ENCODE measurements around the gene BPIFA1.

The BPIFA1 gene

GRCh38 chr20:33279261-33279910 is 43.6 kb downstream of the BPIFA1 start:
- Histone ChIP-seq H4K20me1 (ENCODE audit: insufficient read depth, low read length) (no peaks in the 10 kb centered on the region), H3K79me2 (ENCODE audit: insufficient read depth, low read length) (no peaks in the 10 kb centered on the region), H3K4me3 (ENCODE audit: low read depth, low read length, poor library complexity, severe bottlenecking) (no peak overlapping the region), H3F3A (ENCODE audit: insufficient read depth, low read length) (no peaks in the 10 kb centered on the region), H3K9me3 (ENCODE audit: low read length) (no peaks in the 10 kb centered on the region), H3K9ac (ENCODE audit: low read length) (no peak overlapping the region), H3K27me3 (ENCODE audit: insufficient read depth, low read length) (no peaks in the 10 kb centered on the region), H3K9me2 (ENCODE audit: low read depth, low read length) (no peaks in the 10 kb centered on the region), H3K4me1 (ENCODE audit: insufficient read depth, low read length, severe bottlenecking) (no peaks in the 10 kb centered on the region), H3K36me3 (ENCODE audit: insufficient read depth, low read length) (no peaks in the 10 kb centered on the region), H2AFZ (ENCODE audit: low read length) (no peak overlapping the region), H3K4me2 (ENCODE audit: low read length) (no peak overlapping the region), H3K27ac (ENCODE audit: low read depth, low read length, poor library complexity, severe bottlenecking) (no peak overlapping the region)
- TF ChIP-seq EZH2 (IDR thresholded peaks at IDR 0.05; ENCODE audit: borderline replicate concordance, low read length) = no peak
- TF ChIP-seq, protein P1, sequence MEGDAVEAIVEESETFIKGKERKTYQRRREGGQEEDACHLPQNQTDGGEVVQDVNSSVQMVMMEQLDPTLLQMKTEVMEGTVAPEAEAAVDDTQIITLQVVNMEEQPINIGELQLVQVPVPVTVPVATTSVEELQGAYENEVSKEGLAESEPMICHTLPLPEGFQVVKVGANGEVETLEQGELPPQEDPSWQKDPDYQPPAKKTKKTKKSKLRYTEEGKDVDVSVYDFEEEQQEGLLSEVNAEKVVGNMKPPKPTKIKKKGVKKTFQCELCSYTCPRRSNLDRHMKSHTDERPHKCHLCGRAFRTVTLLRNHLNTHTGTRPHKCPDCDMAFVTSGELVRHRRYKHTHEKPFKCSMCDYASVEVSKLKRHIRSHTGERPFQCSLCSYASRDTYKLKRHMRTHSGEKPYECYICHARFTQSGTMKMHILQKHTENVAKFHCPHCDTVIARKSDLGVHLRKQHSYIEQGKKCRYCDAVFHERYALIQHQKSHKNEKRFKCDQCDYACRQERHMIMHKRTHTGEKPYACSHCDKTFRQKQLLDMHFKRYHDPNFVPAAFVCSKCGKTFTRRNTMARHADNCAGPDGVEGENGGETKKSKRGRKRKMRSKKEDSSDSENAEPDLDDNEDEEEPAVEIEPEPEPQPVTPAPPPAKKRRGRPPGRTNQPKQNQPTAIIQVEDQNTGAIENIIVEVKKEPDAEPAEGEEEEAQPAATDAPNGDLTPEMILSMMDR (IDR thresholded peaks at IDR 0.05; ENCODE audit: low read length) = no peak

- no peaks in the 10 kb centered on the region for H3F3A ChIP-seq (ENCODE audit: insufficient read depth, low read length)
- H3K27me3 ChIP-seq (ENCODE audit: insufficient read depth, low read length) = no peaks in the 10 kb centered on the region
- H3K9me3 ChIP-seq (ENCODE audit: low read length) = no peaks in the 10 kb centered on the region
- H2AFZ ChIP-seq (ENCODE audit: low read length) = no peak overlapping the region
- no peaks in the 10 kb centered on the region for H3K36me3 ChIP-seq (ENCODE audit: insufficient read depth, low read length)
- H3K4me1 ChIP-seq (ENCODE audit: insufficient read depth, low read length, severe bottlenecking) = no peaks in the 10 kb centered on the region
- no peaks in the 10 kb centered on the region; the same call in 1 of the 2 replicates for H4K20me1 ChIP-seq (ENCODE audit: insufficient read depth, low read length)
- no peak overlapping the region for H3K4me3 ChIP-seq (ENCODE audit: low read depth, low read length, poor library complexity, severe bottlenecking)
- TF ChIP-seq EZH2 (IDR thresholded peaks at IDR 0.05; ENCODE audit: borderline replicate concordance, low read length) = no peak
- TF ChIP-seq, protein P1 (IDR thresholded peaks at IDR 0.05; ENCODE audit: low read length) = no peak
- no peak overlapping the region for H3K4me2 ChIP-seq (ENCODE audit: low read length)
- no peak overlapping the region for H3K27ac ChIP-seq (ENCODE audit: low read depth, low read length, poor library complexity, severe bottlenecking)
- H3K9ac ChIP-seq (ENCODE audit: low read length) = no peak overlapping the region
- H3K79me2 ChIP-seq (ENCODE audit: insufficient read depth, low read length) = no peaks in the 10 kb centered on the region
- H3K9me2 ChIP-seq (ENCODE audit: low read depth, low read length) = no peaks in the 10 kb centered on the region
Measured at GRCh38 chr20:33280000-33280680, 44.3 kb downstream of the BPIFA1 start.

- Histone ChIP-seq H4K20me1 (ENCODE audit: insufficient read depth, low read length) (no peaks in the 10 kb centered on the region; the same call in 1 of the 2 replicates), H3K36me3 (ENCODE audit: insufficient read depth, low read length) (no peaks in the 10 kb centered on the region), H3K27me3 (ENCODE audit: insufficient read depth, low read length) (no peaks in the 10 kb centered on the region), H3K4me2 (ENCODE audit: low read length) (no peak overlapping the region), H2AFZ (ENCODE audit: low read length) (no peak overlapping the region), H3K4me1 (ENCODE audit: insufficient read depth, low read length, severe bottlenecking) (no peaks in the 10 kb centered on the region), H3F3A (ENCODE audit: insufficient read depth, low read length) (no peaks in the 10 kb centered on the region), H3K9ac (ENCODE audit: low read length) (no peak overlapping the region), H3K27ac (ENCODE audit: low read depth, low read length, poor library complexity, severe bottlenecking) (no peak overlapping the region), H3K9me2 (ENCODE audit: low read depth, low read length) (no peaks in the 10 kb centered on the region), H3K79me2 (ENCODE audit: insufficient read depth, low read length) (no peaks in the 10 kb centered on the region), H3K9me3 (ENCODE audit: low read length) (no peaks in the 10 kb centered on the region), H3K4me3 (ENCODE audit: low read depth, low read length, poor library complexity, severe bottlenecking) (no peak overlapping the region)
- no peak for TF ChIP-seq EZH2 (IDR thresholded peaks at IDR 0.05; ENCODE audit: borderline replicate concordance, low read length)
- TF ChIP-seq, protein P1 (IDR thresholded peaks at IDR 0.05; ENCODE audit: low read length) = no peak
Measured at GRCh38 chr20:33280775-33281174, 45.0 kb downstream of the BPIFA1 start.

Measured in OCI-LY1 (cell line).